Gastroesophageal sphincter (tissue), 3 donors: ENCODE measurements around the gene PCDH15.

Experiments
- CTCF ChIP-seq, 4 experiments: fragments of 200-600 bp in 2 of 4; fragments of 450-650 bp in 2 of 4; sonication (generic) in 1 of 4; IDR thresholded peaks; one replicate each; pipeline ENCODE4 v1.5.1; 2017 to 2019; ENCODE audit warnings: antibody characterized with exemption in 4 of 4, mild to moderate bottlenecking in 2 of 4, moderate library complexity in 2 of 4
- EP300 ChIP-seq: sonication (generic); formaldehyde crosslinking; IDR thresholded peaks from one replicate; pipeline ENCODE4 v1.6.1; 2017; ENCODE audit warnings: antibody characterized with exemption, mild to moderate bottlenecking
- POLR2A ChIP-seq, 2 donors: fragments of 450-650 bp; IDR thresholded peaks; one replicate each; pipeline ENCODE4 v1.6.1; 2017; ENCODE audit warnings: antibody characterized with exemption in 2 of 2, mild to moderate bottlenecking in 2 of 2, moderate library complexity in 1 of 2

- TF ChIP-seq CTCF (IDR thresholded peaks at IDR 0.05): no peak
- no peak for TF ChIP-seq POLR2A (IDR thresholded peaks at IDR 0.05)
- no peak for TF ChIP-seq EP300
Measured at GRCh38 chr10:54284526-54285193, 516.4 kb downstream of the PCDH15 start.
